Stimulated activated CD8-positive, alpha-beta memory T cell treated with anti-CD3 and anti-CD28 coated beads, Interleukin-12 subunit alpha, Interleukin-12 subunit beta, amount 100 ng/mL, for 24 hours (primary cell): ENCODE measurements around the gene PPP1R15A.
A peak's percentile ranks its signal among the peaks of the same experiment; 100 is the strongest.
"Not testable (repeated sequence)": the region's sequence is repeated elsewhere in the genome, so short reads cannot be mapped to it uniquely, and the experiment has no call there.

Experiments used
- DNase-seq: peaks from one replicate; pipeline ENCODE4 v3.0.0-alpha.2; 2020; ENCODE audit errors: extremely low read depth

The PPP1R15A gene

GRCh38 chr19:48872182-48872883 is at the start of gene PPP1R15A:
TSS of gene PPP1R15A (plus strand) at chr19:48872421. CDS start at chr19:48873234, 813 bp downstream.
- DNase-seq = peak; percentile 93

DNA sequence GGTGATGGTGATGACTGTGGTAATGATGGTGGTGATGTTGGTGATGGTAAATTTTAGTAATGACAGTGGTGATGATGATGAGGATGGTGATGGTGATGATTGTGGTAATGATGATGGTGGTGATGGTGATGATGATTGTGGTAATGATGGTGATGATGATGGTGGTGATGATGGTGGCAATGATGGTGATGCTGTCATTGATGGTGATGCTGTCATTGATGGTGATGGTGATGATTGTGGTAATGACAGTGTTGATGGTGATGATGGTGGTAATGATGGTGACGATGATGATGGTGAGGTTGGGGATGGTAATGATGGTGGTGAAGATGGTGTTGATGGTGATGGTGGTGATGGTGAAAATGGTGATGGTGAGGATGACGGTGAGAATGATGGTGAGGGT is 49.7 kb upstream of the PPP1R15A start:
- no peak for DNase-seq

- no peak for DNase-seq
Measured at GRCh38 chr19:48826606-48827020, 45.6 kb upstream of the PPP1R15A start.

DNA sequence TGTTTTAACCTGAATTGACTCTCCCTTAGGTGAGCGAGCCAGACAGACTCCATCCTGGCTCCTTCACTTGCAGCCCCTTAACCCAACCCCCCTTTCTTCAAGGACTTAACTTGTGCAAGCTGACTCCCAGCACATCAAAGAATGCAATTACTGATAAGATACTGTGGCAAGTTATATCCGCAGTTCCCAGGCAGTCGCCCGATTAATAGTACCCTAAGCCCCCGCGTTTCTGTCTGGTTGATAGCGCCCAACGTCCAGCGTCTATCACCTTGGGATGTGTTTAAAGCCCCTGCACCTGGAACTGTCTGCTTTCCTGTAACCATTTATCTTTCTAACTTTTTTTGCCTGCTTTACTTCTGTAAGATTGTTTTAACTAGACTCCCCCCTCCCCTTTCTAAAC is 42.1 kb upstream of the PPP1R15A start:
- no peak for DNase-seq

DNA sequence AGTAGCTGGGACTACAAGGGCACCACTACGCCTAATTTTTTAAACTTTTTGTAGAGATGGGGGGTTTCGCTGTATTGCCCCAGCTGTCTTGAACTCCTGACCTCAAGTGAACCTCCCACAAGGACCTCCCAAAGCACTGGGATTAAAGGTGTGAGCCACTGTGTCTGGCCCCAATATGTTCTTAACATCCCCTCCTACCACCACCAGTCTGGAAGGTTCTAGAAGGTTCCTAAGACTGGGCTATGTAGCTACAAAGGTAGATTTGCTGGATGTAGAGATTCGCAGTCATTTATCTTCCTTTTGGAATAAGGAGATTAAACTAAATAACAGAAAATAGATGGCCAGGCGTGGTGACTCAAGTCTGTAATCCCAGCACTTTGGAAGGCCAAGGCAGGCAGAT is 41.3 kb upstream of the PPP1R15A start:
- DNase-seq = no peak

DNA sequence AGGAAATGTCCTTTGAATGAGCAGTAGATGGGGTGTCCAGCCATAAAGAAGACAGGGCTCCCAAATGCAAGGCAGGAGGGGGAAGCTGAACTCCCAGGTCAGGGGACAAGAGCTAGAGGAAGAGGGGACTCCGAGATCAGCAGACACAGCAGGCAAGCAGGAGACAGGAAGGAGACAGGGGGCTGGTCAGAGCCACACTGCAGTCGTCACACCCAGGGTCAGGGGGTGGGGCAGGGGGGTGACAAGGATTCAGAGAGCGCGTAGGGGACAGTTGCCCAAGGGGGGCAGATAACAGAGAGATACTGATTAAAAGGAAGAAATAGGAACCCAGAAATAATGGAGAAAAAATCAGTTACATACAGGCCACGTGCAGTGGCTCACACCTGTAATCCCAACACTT is 39.2 kb upstream of the PPP1R15A start:
- no peak for DNase-seq

- no peak for DNase-seq
Measured at GRCh38 chr19:48833977-48834376, 38.2 kb upstream of the PPP1R15A start.

DNA sequence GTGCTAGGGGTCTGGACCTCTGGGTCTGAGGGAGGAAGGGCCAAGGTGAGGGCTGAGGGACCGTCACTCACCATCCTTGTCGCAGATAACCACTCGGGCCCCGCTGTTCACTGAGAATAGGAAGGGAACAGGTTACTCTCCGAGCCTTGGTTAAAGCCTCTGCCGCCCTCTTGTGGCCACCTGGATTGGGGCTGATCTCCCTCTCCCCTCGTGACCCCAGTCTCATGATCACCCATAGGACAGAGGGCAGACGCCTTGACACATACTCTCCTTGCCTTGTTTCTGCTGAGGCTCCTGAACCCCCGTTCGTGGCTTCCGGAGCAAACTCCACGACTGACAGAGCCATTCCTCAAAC is 36.5 kb upstream of the PPP1R15A start:
- peak; percentile 75 for DNase-seq

- DNase-seq = no peak
Measured at GRCh38 chr19:48836089-48837017, 35.9 kb upstream of the PPP1R15A start, which contains the start of gene HSD17B14. TSS of gene HSD17B14 (minus strand) at chr19:48836491. CDS start at chr19:48836411, 80 bp downstream.

- DNase-seq = peak; percentile 67
Measured at GRCh38 chr19:48837051-48837524, 35.1 kb upstream of the PPP1R15A start.

DNA sequence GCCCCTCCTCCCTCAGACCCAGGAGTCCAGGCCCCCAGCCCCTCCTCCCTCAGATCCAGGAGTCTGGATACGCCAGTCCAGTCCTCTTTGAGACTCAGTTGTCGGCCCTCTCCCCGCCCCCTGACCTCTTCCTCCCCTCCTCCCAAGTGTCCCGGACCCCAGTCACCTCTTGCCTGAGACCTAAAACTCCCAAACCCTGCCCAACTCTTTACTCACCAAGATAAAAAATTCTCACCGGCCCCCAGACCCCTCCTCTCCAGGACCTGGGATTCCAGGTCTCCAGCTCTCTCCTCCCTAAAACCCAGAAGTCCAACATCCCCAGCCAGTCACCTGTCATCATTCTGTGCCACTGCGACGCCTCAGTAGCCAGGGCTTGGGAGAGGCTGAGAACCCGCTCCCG is 34.5 kb upstream of the PPP1R15A start:
- DNase-seq = no peak

- DNase-seq = no peak
Measured at GRCh38 chr19:48841047-48841446, 31.2 kb upstream of the PPP1R15A start.

DNA sequence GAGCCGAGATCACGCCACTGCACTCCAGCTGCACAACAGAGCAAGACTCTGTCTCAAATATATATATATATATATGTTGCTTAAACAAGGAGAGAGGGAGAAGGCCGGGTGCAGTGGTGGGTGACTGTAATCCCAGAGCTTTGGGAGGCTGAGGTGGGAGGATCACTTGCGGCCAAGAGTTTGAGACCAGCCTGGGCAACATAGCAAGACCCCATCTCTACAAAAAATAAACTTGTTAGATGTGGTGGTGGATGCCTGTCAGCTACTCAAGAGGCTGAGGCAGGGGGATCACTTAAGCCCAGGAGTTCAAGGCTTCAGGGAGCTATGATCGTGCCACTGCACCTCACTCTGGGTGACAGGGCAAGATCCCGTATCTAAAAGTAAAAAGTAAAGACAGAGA is 30.6 kb upstream of the PPP1R15A start:
- DNase-seq = no peak

- DNase-seq = no peak
Measured at GRCh38 chr19:48842789-48843162, 29.4 kb upstream of the PPP1R15A start.

DNA sequence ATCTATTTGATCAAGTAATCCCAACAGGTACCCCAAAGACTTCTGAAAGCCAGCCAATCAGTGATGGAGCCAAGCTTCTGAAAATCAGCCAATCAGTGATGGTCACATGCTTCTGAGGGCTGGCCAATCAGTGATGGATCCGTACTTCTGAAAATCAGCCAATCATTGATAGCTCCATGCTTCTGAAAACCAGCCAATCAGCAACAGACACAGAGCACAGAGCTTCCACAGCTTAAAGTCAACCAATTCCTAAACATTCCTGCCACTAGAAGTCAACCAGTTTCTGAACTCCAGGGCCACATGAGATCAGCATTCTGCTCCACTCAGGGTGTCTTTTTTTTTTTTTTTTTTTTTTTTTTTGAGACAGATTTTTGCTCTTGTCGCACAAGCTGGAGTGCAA is 27.7 kb upstream of the PPP1R15A start:
- no peak for DNase-seq

DNA sequence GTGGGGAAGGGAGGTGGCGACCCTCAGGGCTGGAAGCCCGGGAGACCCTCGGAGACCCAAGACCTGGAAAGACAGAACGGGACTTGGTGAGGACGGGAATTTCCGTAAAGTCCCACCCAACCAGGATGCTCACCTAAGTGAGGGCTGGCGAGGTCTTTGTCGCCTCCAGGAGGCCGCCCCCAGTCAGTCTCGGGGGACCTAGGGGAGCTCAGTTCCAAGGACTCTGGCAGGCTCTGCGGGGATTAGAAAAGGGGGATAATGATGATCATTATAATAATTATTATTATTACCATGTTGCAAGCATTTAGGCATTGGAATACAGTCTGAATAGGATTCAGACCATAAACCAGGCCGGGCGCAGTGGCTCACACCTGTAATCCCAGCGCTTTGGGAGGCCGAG is 26.8 kb upstream of the PPP1R15A start:
- DNase-seq = no peak

- not testable (repeated sequence) for DNase-seq
Measured at GRCh38 chr19:48846659-48847058, 25.6 kb upstream of the PPP1R15A start.

DNA sequence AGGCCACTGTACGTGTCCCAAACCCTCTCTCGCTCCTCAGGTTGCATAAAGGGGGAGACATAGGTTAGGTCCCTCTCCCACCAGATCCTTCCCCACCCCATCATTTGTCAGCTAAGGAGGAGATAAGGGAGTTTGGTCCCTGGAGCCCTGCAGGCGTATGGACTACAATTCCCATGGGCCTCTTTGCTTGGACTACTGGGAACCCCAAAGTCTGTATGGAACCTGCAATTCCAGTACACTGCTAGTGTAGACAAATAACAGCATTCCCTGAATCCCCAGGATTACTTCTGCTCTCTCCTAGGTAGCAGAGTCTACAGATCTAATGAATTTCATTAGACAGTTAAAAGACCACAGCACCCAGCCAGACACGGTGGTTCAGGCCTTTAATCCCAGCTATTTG is 19.9 kb upstream of the PPP1R15A start:
- DNase-seq = no peak

GRCh38 chr19:48853483-48853882 is 18.7 kb upstream of the PPP1R15A start:
- DNase-seq = no peak

DNA sequence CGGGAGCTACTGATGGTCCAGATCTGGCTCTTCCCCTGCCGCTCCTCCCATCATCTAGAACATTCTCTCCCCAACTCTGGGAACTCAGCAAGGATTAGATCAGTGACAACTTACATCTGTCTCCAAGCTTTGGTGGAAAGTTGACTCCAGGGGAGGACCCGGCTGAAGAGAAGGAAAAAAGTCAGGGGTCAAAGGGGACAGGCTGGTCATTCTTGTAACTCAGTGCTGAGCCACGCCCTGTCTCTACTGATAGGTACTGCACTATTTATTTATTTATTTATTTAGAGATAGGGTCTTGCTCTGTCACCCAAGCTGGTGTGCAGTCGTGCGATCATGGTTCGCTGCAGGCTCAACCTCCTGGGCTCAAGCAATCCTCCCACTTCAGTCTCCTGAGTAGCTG is 18.1 kb upstream of the PPP1R15A start:
- no peak for DNase-seq

- DNase-seq = no peak
Measured at GRCh38 chr19:48856921-48857320, 15.3 kb upstream of the PPP1R15A start.

DNA sequence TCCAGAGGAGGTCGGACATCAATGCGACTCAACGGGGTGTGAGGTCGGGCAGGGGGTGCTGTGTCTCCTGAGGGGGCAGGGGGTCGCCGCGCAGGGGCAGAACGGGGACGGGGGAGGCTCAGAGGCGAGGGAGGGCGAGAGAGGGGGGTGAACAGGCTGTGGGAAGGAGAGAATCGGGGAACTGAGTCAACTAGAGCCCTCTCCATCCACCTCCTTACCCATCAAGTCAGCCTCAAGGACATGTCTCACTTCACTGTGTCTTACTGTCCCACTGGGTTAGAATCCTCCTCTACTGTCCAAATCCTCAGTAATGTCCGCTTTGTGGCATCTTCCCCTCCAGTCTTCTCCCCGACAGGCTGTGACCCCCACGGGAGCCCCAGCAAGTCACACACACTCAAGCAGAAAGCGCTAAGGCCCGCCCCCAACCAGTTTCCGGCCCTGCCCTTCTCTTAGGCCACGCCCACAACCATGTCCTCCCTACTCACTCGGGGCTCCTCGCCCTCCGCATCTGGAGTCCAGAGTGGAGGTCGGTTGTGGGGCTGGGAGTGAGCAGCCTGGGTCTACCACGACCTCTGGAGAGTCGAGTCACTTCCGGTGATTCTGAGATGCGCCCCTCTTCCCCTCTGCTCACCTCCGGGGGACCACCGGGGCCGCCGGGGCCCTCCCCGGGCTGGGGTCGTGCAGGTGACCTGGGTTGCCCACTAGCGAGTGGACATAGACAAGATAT is 13.1 kb upstream of the PPP1R15A start:
- no peak for DNase-seq
